ENCODE measurements around the gene IL16.

The IL16 gene

GRCh38 chr15:81196576-81197254 is at the start of gene IL16:
Gene IL16, plus strand, starts transcription at chr15:81196879. Its CDS starts 28,521 bp downstream, at chr15:81225400.
- H3K4me3 ChIP-seq (ENCODE audit: control insufficient read depth, low read depth, low read length): no peak within 1 kb of the TSS
- TF ChIP-seq, protein P1, sequence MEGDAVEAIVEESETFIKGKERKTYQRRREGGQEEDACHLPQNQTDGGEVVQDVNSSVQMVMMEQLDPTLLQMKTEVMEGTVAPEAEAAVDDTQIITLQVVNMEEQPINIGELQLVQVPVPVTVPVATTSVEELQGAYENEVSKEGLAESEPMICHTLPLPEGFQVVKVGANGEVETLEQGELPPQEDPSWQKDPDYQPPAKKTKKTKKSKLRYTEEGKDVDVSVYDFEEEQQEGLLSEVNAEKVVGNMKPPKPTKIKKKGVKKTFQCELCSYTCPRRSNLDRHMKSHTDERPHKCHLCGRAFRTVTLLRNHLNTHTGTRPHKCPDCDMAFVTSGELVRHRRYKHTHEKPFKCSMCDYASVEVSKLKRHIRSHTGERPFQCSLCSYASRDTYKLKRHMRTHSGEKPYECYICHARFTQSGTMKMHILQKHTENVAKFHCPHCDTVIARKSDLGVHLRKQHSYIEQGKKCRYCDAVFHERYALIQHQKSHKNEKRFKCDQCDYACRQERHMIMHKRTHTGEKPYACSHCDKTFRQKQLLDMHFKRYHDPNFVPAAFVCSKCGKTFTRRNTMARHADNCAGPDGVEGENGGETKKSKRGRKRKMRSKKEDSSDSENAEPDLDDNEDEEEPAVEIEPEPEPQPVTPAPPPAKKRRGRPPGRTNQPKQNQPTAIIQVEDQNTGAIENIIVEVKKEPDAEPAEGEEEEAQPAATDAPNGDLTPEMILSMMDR (IDR thresholded peaks at IDR 0.05; ENCODE audit: control insufficient read depth, insufficient read depth, low read depth, low read length, missing control alignments): no peak
- no peak for DNase-seq (ENCODE audit: low read depth)

- H3K4me3 ChIP-seq (ENCODE audit: control insufficient read depth, low read depth, low read length): no peak overlapping the region
- TF ChIP-seq, protein P1 (IDR thresholded peaks at IDR 0.05; ENCODE audit: control insufficient read depth, insufficient read depth, low read depth, low read length, missing control alignments): no peak
- DNase-seq (ENCODE audit: low read depth): no peak
Measured at GRCh38 chr15:81151389-81151788, 45.3 kb upstream of the IL16 start.

GRCh38 chr15:81152339-81152738 is 44.3 kb upstream of the IL16 start:
- DNase-seq (ENCODE audit: low read depth): no peak
- TF ChIP-seq, protein P1 (IDR thresholded peaks at IDR 0.05; ENCODE audit: control insufficient read depth, insufficient read depth, low read depth, low read length, missing control alignments): no peak
- H3K4me3 ChIP-seq (ENCODE audit: control insufficient read depth, low read depth, low read length): no peak overlapping the region

GRCh38 chr15:81152799-81153198 is 43.9 kb upstream of the IL16 start:
- no peak for DNase-seq (ENCODE audit: low read depth)
- TF ChIP-seq, protein P1 (IDR thresholded peaks at IDR 0.05; ENCODE audit: control insufficient read depth, insufficient read depth, low read depth, low read length, missing control alignments): no peak
- no peak overlapping the region for H3K4me3 ChIP-seq (ENCODE audit: control insufficient read depth, low read depth, low read length)

DNA sequence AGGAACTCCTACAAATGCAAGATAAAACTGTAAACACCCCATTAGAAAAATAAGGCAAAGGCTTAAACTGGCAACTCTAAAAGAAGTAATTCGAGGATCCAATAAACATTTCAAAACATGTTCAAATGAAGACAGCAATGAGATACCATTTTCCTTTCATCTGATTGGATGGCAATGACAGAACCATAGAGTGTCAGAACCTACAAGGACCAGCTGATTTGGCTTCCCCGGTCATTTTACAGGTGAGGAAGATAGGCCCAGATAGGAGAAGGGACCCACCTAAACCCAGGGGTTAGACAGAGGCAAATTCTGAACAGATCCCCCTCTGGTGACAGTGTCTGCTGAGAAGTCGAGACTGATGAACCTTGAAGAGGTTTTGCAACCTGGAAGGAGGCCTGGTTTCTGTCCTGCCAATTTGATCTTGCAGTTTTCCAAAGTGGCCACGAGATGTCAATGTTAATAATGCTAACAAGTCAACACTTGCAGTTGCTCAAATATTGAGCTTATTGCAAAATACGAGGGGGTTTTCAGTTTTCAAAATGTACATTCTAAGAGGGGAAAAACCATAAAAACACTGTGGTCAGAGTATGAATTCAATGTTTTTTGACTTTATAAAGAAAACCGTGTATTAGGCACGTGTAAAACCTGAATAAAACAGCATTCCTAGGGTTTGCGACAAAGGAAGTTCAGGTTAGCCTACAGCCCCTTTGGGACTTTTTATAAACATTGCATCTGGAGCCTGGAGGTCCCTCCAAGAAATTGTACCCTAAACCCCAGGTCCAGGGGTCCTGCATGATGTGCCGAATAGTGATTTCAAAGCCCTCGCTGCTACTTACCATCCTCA is 41.1 kb upstream of the IL16 start:
- TF ChIP-seq, protein P1 (IDR thresholded peaks at IDR 0.05; ENCODE audit: control insufficient read depth, insufficient read depth, low read depth, low read length, missing control alignments): peak; percentile 67
- no peak overlapping the region for H3K4me3 ChIP-seq (ENCODE audit: control insufficient read depth, low read depth, low read length)
- DNase-seq (ENCODE audit: low read depth): peak; percentile 53

DNA sequence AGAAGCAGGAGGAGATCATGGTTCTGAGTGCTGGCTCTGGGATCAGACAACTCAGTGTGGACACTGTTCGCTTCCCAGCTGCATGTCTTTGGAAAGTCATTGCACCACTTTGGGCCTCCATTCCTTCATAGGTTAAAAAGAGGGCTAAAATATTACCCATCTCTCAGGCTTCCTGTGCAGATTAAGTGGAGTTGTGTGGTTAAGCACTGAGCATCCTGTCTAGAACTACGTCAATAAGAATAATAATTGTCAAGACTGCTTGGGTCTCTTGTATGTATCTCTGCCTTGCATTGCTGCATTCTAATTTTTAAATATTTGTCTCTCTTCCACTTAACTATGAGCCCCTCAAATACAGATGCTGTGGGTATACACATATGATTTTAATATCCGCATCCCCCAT is 40.4 kb upstream of the IL16 start:
- DNase-seq (ENCODE audit: low read depth): no peak
- TF ChIP-seq, protein P1 (IDR thresholded peaks at IDR 0.05; ENCODE audit: control insufficient read depth, insufficient read depth, low read depth, low read length, missing control alignments): no peak
- H3K4me3 ChIP-seq (ENCODE audit: control insufficient read depth, low read depth, low read length): no peak overlapping the region
